Right ventricle myocardium inferior (tissue), 1 donor: ENCODE results near the gene ADGRD1. TPM values are rescaled to one million over a fixed set of nuclear protein-coding genes. Genes with fewer than 3 reads are reported as not detected.

Experiments used
- ATAC-seq: fragments of 200-7000 bp; cut with Tn5 transposase; one replicate; pipeline ENCODE4 v1.9.1; 2020; ENCODE audit warnings: mild to moderate bottlenecking, moderate library complexity
- DNase-seq: peaks from one replicate; pipeline ENCODE4 v3.0.0; 2021; ENCODE audit errors: missing footprints
- intact Hi-C: fragments of 100-400 bp; cut with DNase I; formaldehyde crosslinking; loops from one replicate; pipeline ENCODE4 v1.11.0; 2022
- total RNA-seq: library from RNA; stranded (reverse); fragmentation: NEBNext Ultra II Directional; extraction: Animal tissue kit (Norgen Biotek cat#: 25700); gene quantifications from one replicate; pipeline ENCODE4 v1.2.1, GENCODE V29; 2021
- donor health status: DM: no; HTN: yes; CAD: no; lungs with severe emphysema.

ADGRD1 gene
- total RNA-seq, 1 donor from 2014 or later, result 89.1 TPM

DNA sequence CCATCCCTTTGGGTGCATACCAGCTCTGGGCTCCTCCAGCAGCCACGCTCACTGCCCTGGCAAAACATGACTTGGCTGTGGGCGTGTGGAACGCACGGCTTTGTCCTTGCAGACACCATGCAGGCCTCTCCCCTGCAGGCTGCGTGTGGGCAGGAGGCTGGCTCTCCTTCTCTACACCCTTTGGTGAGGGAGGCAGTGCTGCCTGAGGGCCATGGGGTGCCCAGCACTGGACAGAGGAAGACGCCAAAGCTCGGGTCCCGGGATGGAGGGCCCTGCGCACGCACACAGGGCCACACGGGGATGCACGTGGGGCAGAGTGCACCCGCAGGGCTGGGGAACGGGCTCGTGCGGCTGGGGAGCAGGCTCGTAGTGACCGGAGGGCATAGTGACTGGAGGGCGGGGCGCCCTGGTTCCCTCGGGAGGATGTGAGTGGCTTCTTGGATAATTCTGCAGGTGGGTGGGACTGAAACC, 89.7 kb downstream of the ADGRD1 start:
- ATAC-seq (no peak), DNase-seq (no peak)
- intact Hi-C loops, result no loop called here

DNA sequence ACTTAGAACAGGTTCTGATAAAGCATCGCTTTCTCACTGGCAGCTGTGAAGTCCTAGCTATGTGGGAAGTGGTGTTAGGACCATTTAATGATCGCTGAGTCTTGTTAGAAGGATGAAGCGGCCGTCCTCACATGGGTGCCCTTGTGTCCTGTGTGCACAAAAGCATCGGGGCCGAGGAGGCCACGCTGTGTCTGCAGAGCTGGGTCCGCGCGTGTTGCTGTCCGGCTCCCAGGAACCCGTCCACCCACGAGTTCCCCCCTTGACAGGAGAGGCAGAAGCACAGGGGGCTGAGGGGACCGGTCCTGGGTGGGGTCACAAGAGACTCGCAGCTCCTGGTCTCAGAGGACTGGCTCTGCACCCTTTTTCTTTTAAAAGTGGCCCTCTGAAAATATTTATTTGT, 90.4 kb downstream of the ADGRD1 start:
- no peak for ATAC-seq
- intact Hi-C loops, result no loop called here
- no peak for DNase-seq

DNA sequence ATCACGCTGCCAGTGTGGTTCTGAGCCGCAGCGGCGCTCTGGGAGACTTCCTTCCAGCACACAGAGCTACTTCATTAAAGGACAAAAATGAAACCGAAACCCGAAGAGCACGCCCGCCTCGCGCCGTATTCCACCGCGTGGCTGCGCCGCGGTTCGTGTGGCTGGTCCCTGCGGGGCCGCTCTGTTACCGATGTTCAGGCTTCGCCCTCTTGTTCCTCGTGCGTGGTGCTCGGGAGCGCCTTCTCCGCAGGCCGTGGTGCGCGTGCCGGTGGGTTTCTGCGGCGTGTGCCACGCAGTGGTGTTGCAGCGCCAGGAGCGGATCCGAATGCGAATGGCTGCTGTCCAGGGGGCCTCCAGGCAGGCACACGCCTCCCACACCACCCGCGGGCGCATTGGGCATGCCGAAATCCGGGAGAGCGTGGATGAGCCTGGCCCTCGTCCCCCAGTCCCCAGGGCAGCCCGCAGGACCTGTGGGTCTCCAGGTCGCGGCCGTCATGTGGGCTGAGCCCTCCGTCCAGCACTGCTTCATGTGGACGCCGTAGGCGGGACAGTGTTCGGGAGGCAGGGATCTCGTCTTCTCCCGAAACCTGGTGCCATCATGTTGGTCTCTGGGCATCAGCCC, 91.2 kb downstream of the ADGRD1 start:
- no peak for DNase-seq
- intact Hi-C loops, result loop anchor here (5.0 kb wide), 1 partner anchor 47 kb away; no protein-coding TSS in a partner anchor
- ATAC-seq, result no peak

DNA sequence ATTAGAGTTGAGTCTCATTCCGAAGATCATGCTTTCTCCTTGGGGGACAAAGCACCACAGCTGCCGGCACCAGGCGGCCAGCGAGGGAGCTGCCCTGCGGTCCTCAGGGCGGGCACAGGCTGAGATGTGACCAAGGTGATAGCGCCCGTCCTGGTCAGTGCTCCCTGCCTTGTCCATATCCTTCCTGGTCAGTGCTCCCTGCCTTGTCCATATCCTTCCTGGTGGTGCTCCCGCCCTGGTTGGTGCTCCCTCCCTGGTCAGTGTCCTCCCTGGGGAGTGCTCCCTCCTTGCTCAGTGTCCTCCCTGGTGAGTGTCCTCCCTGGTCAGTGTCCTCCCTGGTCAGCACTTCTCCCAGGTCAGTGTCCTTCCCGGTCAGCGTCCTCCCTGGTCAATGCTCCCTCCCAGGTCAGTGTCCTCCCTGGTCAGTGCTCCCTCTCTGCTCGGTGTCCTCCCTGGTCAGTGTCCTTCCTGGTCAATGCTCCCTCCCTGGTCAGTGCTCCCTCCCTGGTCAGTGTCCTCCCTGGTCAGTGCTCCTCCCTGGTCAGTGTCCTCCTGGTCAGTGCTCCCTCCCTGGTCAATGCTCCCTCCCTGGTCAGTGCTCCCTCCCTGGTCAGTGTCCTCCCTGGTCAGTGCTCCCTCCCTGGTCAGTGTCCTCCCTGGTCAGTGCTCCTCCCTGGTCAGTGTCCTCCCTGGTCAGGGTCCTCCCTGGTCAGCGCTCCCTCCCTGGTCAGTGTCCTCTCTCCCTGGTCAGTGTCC, 92.2 kb downstream of the ADGRD1 start:
- ATAC-seq, result no peak
- DNase-seq, result no peak

GRCh38 chr12:131046813-131047788, 93.4 kb downstream of the ADGRD1 start:
- ATAC-seq (peak; percentile 72), DNase-seq (no peak)
- intact Hi-C loops, result loop anchor here (5.0 kb wide), 1 partner anchor 45 kb away; no protein-coding TSS in a partner anchor

More for the DNA sequence above, 92.2 kb downstream of the ADGRD1 start:
- intact Hi-C loops, result loop anchor here (5.0 kb wide), 1 partner anchor 46 kb away; no protein-coding TSS in a partner anchor

GRCh38 chr12:131047789-131048610, 94.3 kb downstream of the ADGRD1 start:
- DNase-seq, result no peak
- intact Hi-C loops, result loop anchor here (2.0 to 5.0 kb wide), 2 partner anchors 27 to 44 kb away; no protein-coding TSS in a partner anchor
- ATAC-seq, result peak; percentile 47

- no peak for DNase-seq
- ATAC-seq, result no peak
- intact Hi-C loops, result loop anchor here (2.0 to 5.0 kb wide), 2 partner anchors 26 to 44 kb away; no protein-coding TSS in a partner anchor
Measured at GRCh38 chr12:131048611-131048990, 94.9 kb downstream of the ADGRD1 start.

DNA sequence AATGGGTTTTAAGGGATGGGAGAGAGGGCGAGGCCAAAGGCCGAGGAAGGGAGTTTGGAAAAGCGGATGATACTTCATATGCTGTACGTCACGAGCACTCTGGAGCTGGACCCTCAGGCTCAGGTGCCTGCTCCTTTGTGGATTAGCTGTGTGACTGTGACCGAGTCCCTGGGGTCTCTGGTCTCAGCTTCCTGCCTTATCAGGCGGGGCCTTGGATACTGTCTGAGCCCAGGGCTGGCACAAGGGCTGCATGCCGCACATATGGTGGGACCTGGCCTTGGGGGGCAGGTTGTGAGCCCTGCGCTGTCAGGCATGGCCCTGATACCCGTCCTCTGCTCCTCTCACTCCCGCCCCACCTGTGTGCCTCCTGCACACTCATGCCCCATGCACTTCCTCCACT, 95.3 kb downstream of the ADGRD1 start:
- intact Hi-C loops, result loop anchor here (2.0 to 5.0 kb wide), 2 partner anchors 26 to 43 kb away; no protein-coding TSS in a partner anchor
- no peak for ATAC-seq

DNA sequence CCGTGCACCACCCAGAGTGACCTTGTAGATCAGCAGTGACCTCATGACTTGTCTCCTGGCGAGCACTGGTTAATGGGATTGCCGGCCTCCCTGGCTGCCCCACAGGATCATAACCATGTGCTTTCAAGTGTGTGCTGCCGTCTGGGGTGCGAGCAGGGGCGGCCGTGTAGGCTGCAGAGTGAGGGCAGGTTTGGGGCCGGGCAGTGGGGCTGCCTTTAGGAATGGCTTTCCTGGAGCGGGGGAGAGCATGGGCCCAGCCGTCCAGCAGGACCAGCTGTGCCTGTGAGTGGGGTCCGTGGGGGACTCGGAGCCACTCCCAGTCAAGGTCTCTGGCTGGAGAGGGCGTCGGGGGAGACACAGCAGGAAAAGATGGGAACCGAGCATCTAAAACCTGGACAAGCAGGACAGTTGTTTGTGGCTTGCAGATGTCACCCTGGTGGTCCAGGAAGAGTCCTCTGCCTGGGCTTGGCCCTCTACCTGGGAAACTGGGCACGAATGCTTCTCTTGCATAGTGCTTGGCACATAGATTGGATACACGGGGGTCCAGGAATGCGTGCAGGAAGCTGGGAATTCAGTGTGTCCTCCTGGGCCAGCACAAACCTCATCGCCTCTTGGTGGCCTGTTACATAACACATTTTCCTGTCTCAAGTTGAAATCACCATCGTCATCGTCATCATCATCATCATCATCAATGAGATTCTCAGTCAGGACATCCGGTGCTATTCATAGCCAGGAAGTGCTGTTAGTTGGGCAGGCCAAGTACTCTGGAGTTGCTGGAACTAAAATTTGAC, 96.0 kb downstream of the ADGRD1 start:
- intact Hi-C loops, result loop anchor here (2.0 to 5.0 kb wide), 2 partner anchors 25 to 43 kb away; no protein-coding TSS in a partner anchor
- DNase-seq, result no peak
- ATAC-seq, result peak; percentile 3

More for the DNA sequence above, 95.3 kb downstream of the ADGRD1 start:
- DNase-seq, result no peak

- ATAC-seq, result no peak
- intact Hi-C loops, result no loop called here
- no peak for DNase-seq
Measured at GRCh38 chr12:131050463-131051154, 96.9 kb downstream of the ADGRD1 start.

GRCh38 chr12:131051155-131051473, 97.4 kb downstream of the ADGRD1 start:
- DNase-seq, result no peak
- ATAC-seq, result no peak
- intact Hi-C loops, result no loop called here

DNA sequence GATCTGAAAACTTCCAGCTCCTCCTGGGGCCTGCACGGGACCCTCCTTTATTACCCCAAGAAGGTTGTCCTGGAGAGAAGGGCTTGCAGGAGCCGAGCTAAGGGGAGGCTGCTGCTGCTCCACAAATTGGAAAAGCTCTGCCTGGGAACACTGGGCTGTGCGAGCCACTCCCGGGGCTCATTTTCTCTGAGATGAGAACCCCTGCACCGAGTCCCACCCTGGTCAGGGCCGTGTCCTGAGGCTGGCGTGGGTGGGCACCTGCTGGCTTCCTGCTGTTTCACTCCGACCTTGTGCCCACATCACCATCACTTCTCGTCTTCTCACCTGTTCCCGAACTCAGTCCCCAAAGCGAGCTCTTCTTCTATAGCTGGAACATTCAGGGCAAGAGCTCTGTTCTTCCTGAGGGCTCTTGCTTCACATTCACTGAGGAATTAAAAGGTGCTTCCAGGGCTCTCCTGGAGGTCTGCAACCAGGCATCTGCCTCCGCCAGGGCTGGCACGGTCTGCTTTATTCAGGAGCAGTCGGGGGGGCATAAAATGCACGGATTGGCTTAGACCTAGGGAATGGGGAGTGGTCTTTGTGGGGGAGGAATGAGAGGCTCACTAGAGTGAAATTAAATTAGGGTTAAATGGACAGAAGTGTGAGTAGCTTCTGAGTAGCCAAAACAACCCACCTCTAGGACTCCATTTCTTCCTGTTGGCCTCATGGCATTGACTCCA, 98.5 kb downstream of the ADGRD1 start:
- intact Hi-C loops, result no loop called here
- ATAC-seq, result no peak
- DNase-seq, result no peak

DNA sequence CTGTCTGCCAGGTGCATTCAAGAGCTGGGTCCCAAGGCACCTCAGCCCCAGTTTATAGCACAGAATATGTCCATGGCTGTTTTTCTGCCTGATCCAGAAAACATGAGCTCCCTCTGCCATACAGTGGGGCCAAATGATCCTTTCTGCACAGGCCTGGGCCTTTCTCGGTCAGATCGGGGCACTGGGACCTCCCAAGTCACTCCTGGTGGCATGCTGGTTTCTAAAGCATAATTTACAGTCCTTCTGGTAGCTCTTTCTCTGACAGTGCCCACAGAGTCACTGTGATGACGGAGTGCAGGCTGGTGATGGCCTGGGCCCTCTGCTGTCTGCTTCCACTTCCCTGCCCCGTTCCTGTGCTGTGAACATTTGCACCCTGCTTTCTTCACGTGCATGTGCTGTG, 99.2 kb downstream of the ADGRD1 start:
- DNase-seq, result no peak
- no peak for ATAC-seq
- intact Hi-C loops, result no loop called here

GRCh38 chr12:131053567-131053966, 99.9 kb downstream of the ADGRD1 start:
- intact Hi-C loops, result no loop called here
- ATAC-seq (no peak), DNase-seq (no peak)

DNA sequence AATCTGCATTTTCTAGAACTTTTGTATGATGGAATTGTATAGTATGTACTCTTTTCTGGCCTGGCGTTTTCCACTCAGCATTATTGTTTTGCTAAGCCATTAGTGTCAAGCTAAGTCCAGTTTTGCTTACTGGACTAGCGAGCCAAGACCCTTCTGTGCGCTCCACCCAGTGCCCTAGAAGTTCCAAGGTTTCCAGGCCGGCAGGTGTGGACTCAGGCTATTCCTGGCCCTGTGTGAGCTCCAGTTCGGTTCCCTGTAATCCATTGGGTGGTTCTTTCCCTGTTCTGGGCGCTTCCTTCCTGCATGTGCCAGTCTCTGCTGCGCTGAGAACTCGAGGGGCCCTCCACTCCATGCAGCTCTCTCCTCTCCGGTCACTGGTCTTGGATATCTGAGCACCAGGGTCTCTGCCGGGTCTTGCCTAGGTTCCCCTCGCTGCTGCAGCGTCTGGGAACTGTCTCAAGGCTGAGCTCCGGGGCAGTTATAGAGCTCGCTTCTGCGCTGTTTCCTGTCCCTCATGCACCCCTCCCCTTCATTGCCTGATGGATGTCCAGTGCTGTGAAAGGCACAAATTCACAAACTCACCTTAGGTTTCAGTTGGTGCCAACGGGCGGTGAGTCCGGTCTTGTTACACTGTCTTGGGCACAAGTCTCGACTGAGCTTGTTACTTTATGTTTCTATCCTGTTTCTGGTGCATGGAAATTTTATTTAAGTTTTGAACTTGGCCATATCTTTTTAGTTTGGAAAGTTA, 100.8 kb downstream of the ADGRD1 start:
- DNase-seq (no peak), ATAC-seq (no peak)
- intact Hi-C loops, result no loop called here

GRCh38 chr12:131055093-131055465, 101.4 kb downstream of the ADGRD1 start:
- no peak for DNase-seq
- no peak for ATAC-seq
- intact Hi-C loops, result no loop called here
